Fibroblast of lung (primary cell): ENCODE data around the gene RCAN2. TPM values are rescaled to one million over a fixed set of nuclear protein-coding genes. Genes with fewer than 3 reads are reported as not detected.

Source experiments
- DNase-seq, 2 donors: peaks; one replicate each; pipeline versions ENCODE4 v3.0.0 to v3.0.0-alpha.2; 2010; ENCODE audit warnings: low read depth in 2 of 2
- H2AFZ ChIP-seq: 2 replicates; pipeline ENCODE4 v1.5.1; 2012; ENCODE audit warnings: low read length, control low read depth, inconsistent platforms
- H3K27ac ChIP-seq: 2 replicates; pipeline ENCODE4 v1.5.1; 2011; ENCODE audit warnings: low read length, control low read depth; ENCODE audit not compliant: insufficient read depth
- H3K27me3 ChIP-seq: 2 replicates; pipeline ENCODE4 v1.5.1; 2011; ENCODE audit warnings: mild to moderate bottlenecking, low read length; ENCODE audit not compliant: control insufficient read depth, insufficient read depth
- H3K36me3 ChIP-seq: 2 replicates; pipeline ENCODE4 v1.5.1; 2011; ENCODE audit warnings: low read length; ENCODE audit not compliant: control insufficient read depth, insufficient read depth
- H3K4me1 ChIP-seq: 2 replicates; pipeline ENCODE4 v1.5.1; 2011; ENCODE audit warnings: low read length; ENCODE audit not compliant: control insufficient read depth, insufficient read depth; ENCODE audit errors: extremely low read depth
- H3K4me2 ChIP-seq: 2 replicates; pipeline ENCODE4 v1.5.1; 2011; ENCODE audit warnings: low read length, control low read depth; ENCODE audit not compliant: insufficient read depth; ENCODE audit errors: extremely low read depth
- H3K4me3 ChIP-seq, 4 experiments: fragments of 200-600 bp in 1 of 4; sonication (generic) in 1 of 4; replicated peaks in 1 of 4; 2 replicates each; pipeline ENCODE4 v1.5.1; 2011 to 2016; ENCODE audit warnings: low read length in 4 of 4, low read depth in 3 of 4, mild to moderate bottlenecking in 3 of 4, control low read depth in 2 of 4, inconsistent platforms in 1 of 4, mixed read lengths in 1 of 4; ENCODE audit not compliant: insufficient read depth in 1 of 4; ENCODE audit errors: control extremely low read depth in 1 of 4
- H3K79me2 ChIP-seq: 2 replicates; pipeline ENCODE4 v1.5.1; 2012; ENCODE audit warnings: mild to moderate bottlenecking, low read length, inconsistent platforms; ENCODE audit not compliant: control insufficient read depth, insufficient read depth
- H3K9ac ChIP-seq: 2 replicates; pipeline ENCODE4 v1.5.1; 2011; ENCODE audit warnings: mild to moderate bottlenecking, low read length, control low read depth; ENCODE audit not compliant: insufficient read depth
- H3K9me3 ChIP-seq: 2 replicates; pipeline ENCODE4 v1.5.1; 2012; ENCODE audit warnings: low read depth, low read length; ENCODE audit not compliant: control insufficient read depth, insufficient read depth
- H4K20me1 ChIP-seq: 2 replicates; pipeline ENCODE4 v1.5.1; 2011; ENCODE audit warnings: low read length; ENCODE audit not compliant: control insufficient read depth, insufficient read depth; ENCODE audit errors: extremely low read depth
- CTCF ChIP-seq, 2 donors: IDR thresholded peaks in 1 of 2; conservative IDR thresholded peaks in 1 of 2; 1 replicate in 1 of 2; 2 replicates in 1 of 2; pipeline ENCODE4 v1.5.1; 2011 to 2012; ENCODE audit warnings: low read length in 2 of 2, control low read depth in 1 of 2, inconsistent platforms in 1 of 2, low read depth in 1 of 2, mild to moderate bottlenecking in 1 of 2
- EZH2 ChIP-seq: IDR thresholded peaks from 2 replicates; pipeline ENCODE4 v1.5.1; 2012; ENCODE audit warnings: low read length, control low read depth, mild to moderate bottlenecking; ENCODE audit errors: missing control alignments
- polyA plus RNA-seq, 2 donors: library from polyadenylated mRNA; depleted of rRNA in 1 of 2; stranded (reverse) in 1 of 2; unstranded in 1 of 2; fragments of >200 nt; gene quantifications; 2 replicates each; pipeline ENCODE4 v1.2.1, GENCODE V29; 2011 to 2012; ENCODE audit warnings: missing spikeins in 1 of 2
- total RNA-seq: library from RNA; depleted of rRNA; stranded (reverse); fragments of >200 nt; gene quantifications from 2 replicates; pipeline ENCODE4 v1.2.1, GENCODE V29; 2014

The RCAN2 gene
- total and polyA plus RNA-seq, 2 donors (not counting 1 experiment from before 2014, with no cell fraction given), result 11.7 to 38.0 TPM

- Histone ChIP-seq H3K4me1 (no peaks in the 10 kb centered on the region), H3K27ac (no peak overlapping the region), H3K9ac (no peak overlapping the region), H4K20me1 (no peaks in the 10 kb centered on the region), H3K36me3 (no peaks in the 10 kb centered on the region), H3K27me3 (peaks cover 4% of the 10 kb centered on the region), H3K4me2 (no peak overlapping the region), H3K4me3 (no peak overlapping the region), H3K79me2 (no peaks in the 10 kb centered on the region), H2AFZ (no peak overlapping the region), H3K9me3 (no peaks in the 10 kb centered on the region)
- DNase-seq, result no peak
- TF ChIP-seq CTCF (conservative IDR thresholded peaks at IDR 0.05 in 1 of 2, IDR thresholded peaks at IDR 0.05 in 1 of 2; ENCODE audit: low read depth in 1 of 2, low read length in 2 of 2) (no peak), EZH2 (no peak)
Measured at GRCh38 chr6:46305833-46306232, 185.4 kb downstream of the RCAN2 start.

GRCh38 chr6:46305236-46305635 lies 186.0 kb downstream of the RCAN2 start:
- Histone ChIP-seq H3K4me1 (no peaks in the 10 kb centered on the region), H3K79me2 (no peaks in the 10 kb centered on the region), H3K9ac (no peak overlapping the region), H3K36me3 (no peaks in the 10 kb centered on the region), H3K27ac (no peak overlapping the region), H3K4me2 (no peak overlapping the region), H3K27me3 (peaks cover 4% of the 10 kb centered on the region), H2AFZ (no peak overlapping the region), H3K4me3 (no peak overlapping the region), H4K20me1 (no peaks in the 10 kb centered on the region), H3K9me3 (no peaks in the 10 kb centered on the region)
- TF ChIP-seq EZH2 (no peak), CTCF (conservative IDR thresholded peaks at IDR 0.05 in 1 of 2, IDR thresholded peaks at IDR 0.05 in 1 of 2; ENCODE audit: low read depth in 1 of 2, low read length in 2 of 2) (no peak)
- DNase-seq, result no peak

GRCh38 chr6:46302816-46303215 lies 188.4 kb downstream of the RCAN2 start:
- Histone ChIP-seq H3K4me3 (no peak overlapping the region), H3K36me3 (no peaks in the 10 kb centered on the region), H3K27ac (no peak overlapping the region), H4K20me1 (no peaks in the 10 kb centered on the region), H3K27me3 (peaks cover 4% of the 10 kb centered on the region), H3K9ac (no peak overlapping the region), H3K4me1 (no peaks in the 10 kb centered on the region), H3K79me2 (no peaks in the 10 kb centered on the region), H2AFZ (no peak overlapping the region), H3K9me3 (no peaks in the 10 kb centered on the region), H3K4me2 (no peak overlapping the region)
- TF ChIP-seq CTCF (conservative IDR thresholded peaks at IDR 0.05 in 1 of 2, IDR thresholded peaks at IDR 0.05 in 1 of 2; ENCODE audit: low read depth in 1 of 2, low read length in 2 of 2) (no peak), EZH2 (no peak)
- DNase-seq, result no peak
